Lower leg skin (tissue), 4 donors: Measurements from ENCODE around the gene TP63. TPM values are rescaled to one million over a fixed set of nuclear protein-coding genes. Genes with fewer than 3 reads are reported as not detected.

Experiments used
- DNase-seq, 2 donors: peaks; one replicate each; pipeline ENCODE4 v3.0.0-alpha.2; 2019; ENCODE audit warnings: low spot score in 2 of 2
- H3K4me3 ChIP-seq: fragments of 200-600 bp; sonication (generic); 2 replicates; pipeline ENCODE4 v1.5.1; 2017; ENCODE audit warnings: mild to moderate bottlenecking, low read depth; ENCODE audit not compliant: poor library complexity, severe bottlenecking
- CTCF ChIP-seq, 3 donors: fragments of 450-650 bp; IDR thresholded peaks; one replicate each; pipeline ENCODE4 v1.5.1; 2016; ENCODE audit warnings: antibody characterized with exemption in 3 of 3, mild to moderate bottlenecking in 3 of 3, moderate library complexity in 2 of 3
- POLR2A ChIP-seq, 2 donors: fragments of 450-650 bp; IDR thresholded peaks; one replicate each; pipeline ENCODE4 v1.6.1; 2016 to 2017; ENCODE audit warnings: antibody characterized with exemption in 2 of 2, mild to moderate bottlenecking in 1 of 2, moderate library complexity in 1 of 2
- WGBS, 2 donors: methylation state at CpG; one replicate each; pipeline ENCODE4 v1.1.5; 2018; 5-methylcytosine and 5-hydroxymethylcytosine counted together
- intact Hi-C: fragments of 100-400 bp; cut with DNase I; formaldehyde crosslinking; loops from one replicate; pipeline ENCODE4 v1.15.0; 2023; ENCODE audit warnings: low total_unique reads
- total RNA-seq, 4 donors: library from RNA; depleted of rRNA; stranded (reverse); fragments of >200 nt; gene quantifications; one replicate each; pipeline ENCODE4 v1.1.0, GENCODE V29; 2016

Gene TP63
- total RNA-seq, 4 donors from 2014 or later = 208 to 373 (median 264) TPM

DNA sequence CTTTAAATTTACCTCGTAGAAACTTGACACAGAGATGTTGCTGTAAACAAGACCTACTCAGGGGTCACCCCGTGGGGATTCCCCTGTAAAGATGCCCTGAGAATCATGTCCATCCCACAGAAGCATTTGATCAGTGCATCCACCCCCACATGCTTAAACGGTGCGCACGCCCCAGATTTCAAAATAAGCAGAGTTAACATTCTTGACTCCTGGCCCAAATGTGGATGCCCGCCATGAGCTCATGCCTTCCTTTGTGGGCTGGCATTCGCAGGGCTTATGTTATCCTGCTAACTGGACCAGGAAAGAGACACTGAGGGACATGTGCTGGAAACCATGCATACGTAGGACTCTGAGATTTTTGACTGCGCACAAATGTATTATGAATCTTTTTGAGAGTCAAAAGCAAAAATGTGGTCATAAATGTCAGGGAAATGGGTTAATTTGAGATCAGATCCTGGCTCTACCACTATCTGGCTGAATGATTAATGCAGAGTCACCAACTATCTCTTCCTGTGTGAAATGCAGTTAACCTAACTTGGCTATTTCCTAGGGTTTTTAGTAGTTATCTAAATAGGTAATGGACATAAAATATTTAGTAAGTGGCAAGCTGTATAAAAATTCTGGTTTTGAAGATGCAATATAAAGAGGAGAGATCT is 9.1 kb upstream of the TP63 start:
- 75 to 81% methylated on average over 9 of the region's 9 CpGs for WGBS, 2 donors
- intact Hi-C loops = no loop called here

DNA sequence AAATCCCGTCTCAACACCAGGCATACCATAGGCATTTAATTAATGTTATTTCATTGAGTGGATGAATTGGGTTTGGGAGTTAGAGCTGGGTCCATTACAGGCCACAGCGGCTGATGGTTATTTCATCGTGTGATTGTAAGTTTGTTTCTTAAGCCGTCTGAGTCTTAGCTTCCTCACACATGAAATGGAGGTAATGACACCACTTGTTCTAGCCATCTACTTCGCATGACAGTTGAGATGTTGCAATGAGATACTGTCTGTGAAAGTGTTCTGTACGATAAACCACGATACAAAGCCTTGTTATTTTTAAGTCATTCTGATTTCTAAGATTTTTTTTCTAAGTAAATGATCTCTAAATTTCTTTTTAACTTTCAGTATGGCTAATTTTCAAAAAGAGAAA is 8.6 kb upstream of the TP63 start:
- TF ChIP-seq POLR2A (IDR thresholded peaks at IDR 0.05) (no peak), CTCF (IDR thresholded peaks at IDR 0.05) (no peak)
- H3K4me3 ChIP-seq = no peak overlapping the region
- no peak for DNase-seq
- 86 to 90% methylated on average over 7 of the region's 7 CpGs for WGBS, 2 donors
- intact Hi-C loops = no loop called here

More for the DNA sequence above, 9.1 kb upstream of the TP63 start:
- H3K4me3 ChIP-seq = no peak overlapping the region
- DNase-seq = no peak
- TF ChIP-seq CTCF (IDR thresholded peaks at IDR 0.05) (no peak), POLR2A (IDR thresholded peaks at IDR 0.05) (no peak)

DNA sequence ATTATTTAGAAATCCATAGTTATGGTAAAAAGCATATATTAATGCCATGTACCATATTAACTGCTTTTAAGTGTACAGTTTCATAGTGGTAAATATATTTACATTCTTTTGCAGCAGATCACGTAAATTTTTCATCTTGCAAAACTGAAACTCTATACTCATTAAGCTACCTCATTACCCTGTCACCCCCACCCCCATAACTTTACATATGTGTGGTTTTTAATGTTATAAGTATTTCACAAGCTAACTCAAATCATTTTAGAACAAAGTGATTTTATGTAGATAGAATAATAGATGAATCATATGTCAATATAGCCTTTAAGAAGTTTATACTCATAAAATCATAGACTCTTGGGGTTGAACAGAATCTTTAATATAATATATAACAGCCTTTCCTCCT is 7.1 kb upstream of the TP63 start:
- WGBS, 2 donors = 86 to 88% methylated on average over 1 of the region's 1 CpG
- no peak for DNase-seq
- TF ChIP-seq POLR2A (IDR thresholded peaks at IDR 0.05) (no peak), CTCF (IDR thresholded peaks at IDR 0.05) (no peak)
- H3K4me3 ChIP-seq = no peak overlapping the region
- intact Hi-C loops = no loop called here

- intact Hi-C loops = no loop called here
- TF ChIP-seq POLR2A (IDR thresholded peaks at IDR 0.05) = no peak
- TF ChIP-seq CTCF (IDR thresholded peaks at IDR 0.05) = no peak
- no peak for DNase-seq
- no peak overlapping the region for H3K4me3 ChIP-seq
- WGBS, 2 donors = 75 to 80% methylated on average over 3 of the region's 3 CpGs
Observed at GRCh38 chr3:189625071-189625470, 6.1 kb upstream of the TP63 start.

GRCh38 chr3:189625572-189625971 is 5.6 kb upstream of the TP63 start:
- intact Hi-C loops = no loop called here
- TF ChIP-seq CTCF (IDR thresholded peaks at IDR 0.05) (no peak), POLR2A (IDR thresholded peaks at IDR 0.05) (no peak)
- WGBS, 2 donors = 11 to 21% methylated on average over 2 of the region's 2 CpGs
- no peak for DNase-seq
- no peak overlapping the region for H3K4me3 ChIP-seq

GRCh38 chr3:189626286-189626685 is 4.9 kb upstream of the TP63 start:
- DNase-seq = no peak
- intact Hi-C loops = no loop called here
- WGBS, 2 donors = 65 to 81% methylated on average over 1 of the region's 1 CpG
- TF ChIP-seq CTCF (IDR thresholded peaks at IDR 0.05) = no peak
- TF ChIP-seq POLR2A (IDR thresholded peaks at IDR 0.05) = no peak
- no peak overlapping the region for H3K4me3 ChIP-seq
